NCI-H2081 (cell line): ENCODE results near the gene ZEB1.
"Not testable (repeated sequence)": the region's sequence is repeated elsewhere in the genome, so short reads cannot be mapped to it uniquely, and the experiment has no call there.

Experiments used
- DNase-seq, 2 experiments: peaks; one replicate each; lab custom pipeline; 2025; lab: John Stamatoyannopoulos, UW

Gene ZEB1

DNA sequence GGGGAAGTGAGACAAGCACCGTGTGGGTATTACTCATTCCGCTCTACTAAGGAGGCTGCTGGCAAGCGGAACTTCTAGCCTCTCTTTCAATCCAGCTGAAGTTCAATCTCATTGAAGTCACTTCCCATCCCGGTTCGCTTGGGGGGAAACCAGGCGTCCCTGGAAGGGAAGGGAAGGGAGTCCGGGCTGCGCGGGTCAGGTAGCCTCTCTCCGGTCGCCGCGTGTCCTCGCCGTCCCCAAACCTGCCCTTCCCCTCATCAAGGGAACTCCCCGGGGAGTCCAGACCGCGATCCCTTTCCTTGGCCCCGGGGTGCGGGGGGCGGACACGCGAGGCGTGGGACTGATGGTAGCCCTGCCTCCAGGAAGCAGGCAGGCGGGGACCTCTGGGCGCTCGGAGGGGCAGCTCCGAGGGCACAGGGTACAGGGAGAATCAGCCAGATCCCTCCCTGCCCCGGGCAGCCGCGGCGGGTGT lies 598 bp upstream of the ZEB1 start:
- DNase-seq: peak in 1 of 2 experiments; percentile 23

- DNase-seq: peak in 1 of 2 experiments; percentile 32
Measured at GRCh38 chr10:31319602-31320549, 860 bp downstream of the ZEB1 start.

DNA sequence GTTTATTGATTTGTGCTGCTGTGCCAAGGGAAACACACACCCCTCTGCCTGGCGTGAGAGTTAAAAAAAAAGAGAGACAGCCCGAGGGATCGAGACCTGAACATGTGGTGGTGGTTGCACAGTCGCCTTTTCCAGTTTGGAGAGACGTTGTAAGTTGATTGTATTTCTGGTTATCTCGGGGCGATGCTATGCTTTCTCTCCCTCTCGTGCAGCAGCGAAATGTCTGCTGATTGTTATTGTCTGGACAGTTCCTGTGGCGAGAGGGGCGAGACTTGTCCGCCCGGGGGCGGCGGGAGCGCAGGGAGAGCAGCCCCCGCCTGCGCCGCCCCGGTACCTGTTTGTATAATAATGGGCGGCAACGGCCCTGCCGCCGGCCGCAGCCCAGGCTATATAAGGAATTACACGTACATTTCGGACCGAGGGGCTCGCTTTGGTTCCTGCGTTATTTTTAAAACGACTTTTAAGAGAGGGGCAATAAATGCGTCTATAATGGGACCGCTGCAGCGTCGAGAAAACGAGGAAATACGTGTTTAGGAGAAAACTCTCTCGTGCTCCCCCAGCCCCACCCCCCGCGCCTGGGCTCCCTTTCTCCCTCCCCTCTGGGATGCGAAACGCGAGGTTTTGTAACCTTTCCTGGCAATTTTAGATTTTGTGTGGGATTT lies 1.7 kb downstream of the ZEB1 start:
- peak; percentile 33 to 52 for DNase-seq

- peak in 1 of 2 experiments; percentile 40 for DNase-seq
Measured at GRCh38 chr10:31321396-31321941, 2.5 kb downstream of the ZEB1 start.

DNA sequence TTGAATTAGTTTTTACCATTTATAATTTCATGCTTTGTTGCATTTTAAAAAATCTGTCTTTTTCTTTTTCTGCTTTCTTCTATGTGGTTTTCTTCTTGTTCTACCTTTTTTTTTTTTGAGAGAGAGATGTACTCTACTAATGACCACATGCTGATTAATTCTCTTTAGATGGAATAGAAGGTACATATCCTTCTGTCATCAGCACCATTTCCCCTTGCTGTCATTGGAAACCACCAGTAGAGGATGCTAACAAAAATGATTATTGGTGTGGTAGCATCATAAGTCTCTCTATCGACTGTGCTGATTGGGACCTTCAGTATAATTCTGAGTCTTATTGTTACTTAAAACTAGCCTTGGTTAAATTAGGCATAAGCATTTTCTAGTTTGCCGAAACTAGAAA lies 3.6 kb downstream of the ZEB1 start:
- peak in 1 of 2 experiments; percentile 42 for DNase-seq

DNA sequence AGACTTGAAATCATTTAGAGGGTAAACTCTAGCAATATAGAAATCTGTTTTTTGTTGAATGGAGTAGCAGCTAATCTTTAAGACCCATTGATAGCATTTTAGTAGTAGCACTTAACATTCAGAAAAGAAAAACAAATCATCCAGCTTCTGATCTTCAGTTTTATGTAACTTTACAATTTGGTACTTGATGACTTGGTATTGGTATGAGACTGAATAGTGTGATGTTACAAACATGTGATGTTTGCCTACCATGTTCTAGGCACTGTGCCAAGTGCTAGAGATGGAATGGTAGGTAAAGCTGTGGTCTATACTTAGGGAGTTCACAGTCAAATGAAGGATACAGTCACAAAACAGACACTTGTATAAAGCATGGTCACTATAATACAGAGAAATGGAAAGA lies 21.3 kb downstream of the ZEB1 start:
- DNase-seq: peak in 1 of 2 experiments; percentile 43

DNA sequence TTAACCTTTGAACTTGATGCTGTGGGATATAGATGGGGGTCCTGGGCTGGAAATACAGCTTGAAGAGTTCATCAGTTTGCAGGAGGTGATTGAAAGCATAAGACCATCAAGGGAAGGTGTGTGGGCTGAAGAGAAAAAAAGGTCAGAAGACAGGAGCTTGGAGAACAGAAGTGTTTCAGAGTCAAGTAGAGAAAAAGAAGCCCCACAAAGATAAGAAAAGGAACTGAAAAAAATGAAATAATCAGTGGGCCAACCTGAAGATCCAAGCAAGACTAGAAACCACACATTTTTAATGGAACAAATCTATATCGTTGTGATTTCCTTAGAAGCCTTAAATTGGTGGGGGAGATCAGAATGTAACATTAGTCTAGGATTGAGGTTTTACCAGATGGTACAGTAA lies 22.5 kb downstream of the ZEB1 start:
- no peak for DNase-seq

DNA sequence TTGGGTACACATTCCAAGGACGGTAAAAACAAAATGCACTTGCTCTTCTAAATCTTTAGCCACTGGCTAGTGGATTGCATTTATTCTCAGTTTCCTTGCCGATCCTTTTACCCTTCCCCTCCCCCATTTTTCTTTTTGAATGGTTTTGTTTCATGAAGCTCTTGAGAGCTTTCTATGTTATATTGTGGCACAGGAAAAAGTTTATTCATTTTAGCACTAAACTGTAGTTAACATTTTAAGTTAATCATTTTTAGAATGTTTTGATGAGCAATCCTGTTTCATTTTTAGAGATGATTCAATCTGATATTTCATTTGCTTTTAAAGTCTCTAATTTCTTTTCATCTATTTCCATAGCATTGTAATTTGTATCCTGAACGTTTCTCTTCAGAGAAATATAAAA lies 24.0 kb downstream of the ZEB1 start:
- DNase-seq: no peak

DNA sequence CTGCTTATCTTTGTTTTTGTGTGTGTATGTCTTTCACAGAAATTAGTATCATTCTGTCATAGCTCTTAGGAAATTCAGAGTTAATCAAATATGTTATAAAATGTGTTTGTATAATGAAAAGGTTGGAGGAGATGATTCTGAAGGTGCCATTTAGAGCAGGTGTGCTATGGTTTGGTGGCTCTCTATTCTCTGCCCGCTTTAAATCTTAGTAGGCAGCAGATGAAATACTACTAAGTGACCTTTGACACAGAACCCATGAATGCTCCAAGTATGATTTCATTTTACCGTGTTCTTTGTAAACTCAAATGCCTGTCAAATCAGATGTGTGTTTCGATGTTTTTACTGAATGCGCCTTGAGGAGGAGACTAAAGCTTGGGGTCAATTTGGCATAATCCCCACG lies 24.5 kb downstream of the ZEB1 start:
- DNase-seq: peak in 1 of 2 experiments; percentile 18

- no peak for DNase-seq
Measured at GRCh38 chr10:31345886-31346285, 26.9 kb downstream of the ZEB1 start.

DNA sequence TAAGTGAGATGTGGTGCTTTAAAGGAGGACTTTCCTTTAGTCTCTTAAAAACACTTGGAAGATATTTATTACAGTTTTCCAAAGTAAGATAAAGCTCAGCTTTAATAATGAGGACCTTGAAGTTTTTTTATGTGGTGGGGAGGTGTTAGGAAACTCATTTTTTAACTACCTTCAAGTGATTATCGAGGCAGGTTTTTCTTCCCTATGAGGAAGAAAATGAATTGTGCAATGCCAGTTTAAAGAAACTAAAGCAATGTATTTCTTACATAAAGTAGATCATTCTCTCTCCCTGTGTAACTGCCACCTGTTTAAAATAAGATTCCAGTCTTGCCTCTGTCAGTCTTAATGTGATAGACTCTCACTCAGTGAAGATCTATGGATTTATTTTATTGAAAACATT lies 27.9 kb downstream of the ZEB1 start:
- no peak for DNase-seq

GRCh38 chr10:31347705-31348104 lies 28.7 kb downstream of the ZEB1 start:
- no peak for DNase-seq

DNA sequence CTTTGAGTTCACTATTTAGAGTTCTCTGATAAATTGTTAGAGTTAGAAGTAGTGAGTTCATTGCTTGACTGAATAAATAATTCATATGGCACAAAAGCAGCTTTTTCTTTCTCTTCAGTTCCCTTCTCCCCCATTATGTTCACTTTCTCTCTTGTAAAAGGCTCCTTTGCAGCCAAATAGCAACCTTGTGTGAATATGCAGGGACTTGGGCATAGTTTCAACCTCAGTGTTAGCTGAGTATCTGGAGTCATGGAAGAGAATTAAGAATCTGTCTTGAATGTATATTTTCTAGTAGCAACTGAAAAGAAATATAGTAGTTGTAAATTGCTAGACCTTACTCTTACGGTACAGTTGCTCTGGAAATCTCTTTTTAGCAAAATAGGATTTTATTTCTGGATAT lies 31.9 kb downstream of the ZEB1 start:
- no peak for DNase-seq

GRCh38 chr10:31352436-31353226 lies 33.6 kb downstream of the ZEB1 start:
- DNase-seq: no peak

DNA sequence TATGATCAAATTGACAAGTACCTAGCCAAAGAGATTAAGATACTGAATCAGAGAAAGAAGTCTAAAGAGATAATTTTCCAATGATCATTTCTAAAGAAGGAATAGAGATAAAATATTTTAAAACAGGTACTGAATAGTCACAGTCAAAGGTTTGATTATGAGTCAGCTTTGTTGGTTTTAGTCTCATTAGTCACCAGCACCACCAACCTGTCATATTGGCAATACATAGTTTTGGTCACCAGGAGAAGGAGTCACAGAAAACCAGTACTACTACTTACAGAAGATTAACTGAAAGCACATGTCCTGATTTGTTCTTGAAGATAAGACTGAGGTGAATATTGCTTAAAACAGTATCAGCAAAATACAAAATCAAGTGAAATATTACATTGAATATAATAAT lies 34.6 kb downstream of the ZEB1 start:
- DNase-seq: no peak

DNA sequence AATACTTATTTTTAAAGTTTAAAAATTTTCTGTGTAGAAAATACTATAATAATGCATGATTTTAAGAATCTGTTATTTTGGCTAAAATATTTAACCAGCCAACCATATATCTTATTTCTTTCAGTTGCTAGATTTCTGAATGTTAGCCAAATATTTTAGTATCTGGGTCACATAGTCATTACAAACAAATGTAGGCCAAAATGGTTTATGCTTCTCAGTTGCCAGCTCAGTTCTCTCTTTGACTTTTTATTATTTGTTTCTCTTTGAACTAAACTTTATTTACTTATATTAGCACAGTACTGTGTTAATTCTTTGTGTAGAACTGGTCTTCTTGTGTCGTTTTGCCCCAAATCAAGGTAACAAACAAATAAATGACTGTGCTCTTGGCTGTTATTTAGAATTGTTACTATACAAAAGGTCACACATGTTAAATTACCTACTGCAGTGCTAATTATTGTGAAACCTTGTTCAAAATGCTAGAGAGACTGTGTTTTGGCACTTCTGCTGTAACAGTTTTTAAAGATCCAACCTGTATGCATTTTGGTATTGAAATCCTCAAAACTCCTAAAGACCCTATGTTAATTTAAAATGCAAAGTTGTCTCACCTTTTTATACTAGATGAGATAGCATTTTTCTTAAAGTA lies 39.8 kb downstream of the ZEB1 start:
- no peak for DNase-seq

DNA sequence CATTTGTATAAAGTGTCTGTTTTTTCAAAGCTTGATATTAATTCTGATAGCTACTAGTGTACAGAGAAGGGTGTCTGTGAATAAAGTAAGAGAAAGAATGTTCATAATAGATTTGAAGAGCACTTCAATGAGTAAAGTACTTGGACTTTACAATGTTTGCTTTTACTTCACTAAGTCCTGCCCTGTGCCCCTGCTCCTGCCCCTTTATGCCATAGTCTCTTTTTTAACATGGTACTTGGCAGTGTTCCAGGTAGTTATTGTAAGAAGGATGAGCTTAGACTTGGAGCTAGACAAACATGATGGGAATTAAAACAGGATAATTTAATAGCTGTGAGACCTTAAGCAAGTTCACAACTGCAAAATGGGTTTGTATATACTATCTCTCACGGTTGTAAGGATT lies 41.0 kb downstream of the ZEB1 start:
- peak in 1 of 2 experiments; percentile 23 for DNase-seq

DNA sequence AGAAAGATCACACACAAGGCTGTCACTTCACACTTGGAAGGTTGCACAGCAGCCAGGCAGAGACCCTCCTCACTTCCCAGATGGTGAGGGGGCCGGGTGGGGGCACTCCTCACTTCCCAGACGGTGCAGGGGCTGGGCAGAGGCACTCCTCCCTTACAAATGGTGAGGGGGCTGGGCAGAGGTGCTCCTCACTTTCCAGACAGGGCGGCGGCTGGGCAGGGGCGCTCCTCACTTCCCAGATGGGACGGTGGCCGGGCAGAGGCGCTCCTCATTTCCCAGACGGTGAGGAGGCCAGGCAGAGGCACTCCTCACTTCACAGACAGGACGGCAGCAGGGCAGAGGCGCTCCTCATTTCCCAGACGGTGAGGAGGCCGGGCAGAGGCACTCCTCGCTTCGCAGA lies 42.5 kb downstream of the ZEB1 start:
- DNase-seq: not testable (repeated sequence)

DNA sequence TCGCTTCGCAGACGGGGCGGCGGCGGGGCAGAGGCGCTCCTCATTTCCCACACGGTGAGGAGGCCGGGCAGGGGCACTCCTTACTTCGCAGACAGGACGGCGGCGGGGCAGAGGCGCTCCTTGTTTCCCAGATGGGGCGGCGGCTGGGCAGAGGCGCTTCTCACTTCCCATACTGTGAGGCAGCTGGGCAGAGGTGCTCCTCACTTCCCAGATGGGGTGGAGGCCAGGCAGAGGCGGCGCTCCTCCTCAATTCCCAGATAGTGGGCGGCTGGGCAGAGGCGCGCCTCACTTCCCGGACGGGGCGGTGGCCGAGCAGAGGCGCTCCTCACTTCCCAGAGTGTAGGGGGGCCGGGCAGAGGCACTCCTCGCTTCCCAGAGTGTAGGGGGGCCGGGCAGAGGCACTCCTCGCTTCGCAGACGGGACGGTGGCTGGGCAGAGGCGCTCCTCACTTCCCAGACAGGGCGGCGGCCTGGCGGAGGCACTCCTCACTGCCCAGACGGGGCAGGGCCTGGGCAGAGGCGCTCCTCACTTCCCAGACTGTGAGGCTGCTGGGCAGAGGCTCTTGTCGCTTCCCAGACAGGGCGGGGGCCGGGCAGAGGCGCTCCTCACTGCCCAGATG lies 43.1 kb downstream of the ZEB1 start:
- DNase-seq: no peak

- DNase-seq: not testable (repeated sequence)
Measured at GRCh38 chr10:31363696-31364095, 44.7 kb downstream of the ZEB1 start.

DNA sequence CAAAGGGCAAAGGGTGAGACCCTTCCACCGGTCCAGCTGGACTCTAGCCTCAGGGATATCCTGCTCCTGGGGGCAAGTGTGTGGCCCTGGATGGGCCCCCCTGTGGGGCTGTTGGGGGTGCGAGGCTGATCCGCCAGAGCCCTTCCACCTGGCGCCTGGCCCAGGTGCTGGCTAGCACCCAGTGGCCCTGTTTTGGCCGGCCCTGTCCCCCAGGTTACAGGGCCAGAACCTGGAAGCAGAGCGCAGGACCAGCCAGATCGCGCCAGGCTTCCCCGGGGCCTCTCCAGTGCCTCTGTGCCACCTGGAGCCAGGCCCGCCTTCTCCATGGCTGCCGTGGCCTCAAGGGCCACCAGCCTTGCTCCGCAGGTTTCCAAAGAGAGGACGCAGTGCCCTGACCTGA lies 45.2 kb downstream of the ZEB1 start:
- DNase-seq: not testable (repeated sequence)
